NCI-H1436 treated with DMSO at 0.1 percent for 48 hours (cell line): ENCODE data around the gene COPS7B.
A peak's percentile ranks its signal among the peaks of the same experiment; 100 is the strongest.
"Not testable (repeated sequence)": the region's sequence is repeated elsewhere in the genome, so short reads cannot be mapped to it uniquely, and the experiment has no call there.

ENCODE experiments used
- DNase-seq: peaks from one replicate; lab custom pipeline; 2025; lab: John Stamatoyannopoulos, UW

Gene COPS7B

GRCh38 chr2:231786177-231786916 lies at the start of gene COPS7B:
TSS of gene COPS7B (plus strand) at chr2:231786445. CDS start at chr2:231788571, 2,126 bp downstream.
- peak; percentile 20 for DNase-seq

- DNase-seq, result no peak
Measured at GRCh38 chr2:231737761-231738160, 48.5 kb upstream of the COPS7B start.

GRCh38 chr2:231743376-231744116 lies 42.7 kb upstream of the COPS7B start:
- no peak for DNase-seq

- DNase-seq, result no peak
Measured at GRCh38 chr2:231745303-231746038, 40.8 kb upstream of the COPS7B start.

GRCh38 chr2:231748153-231748896 lies 37.9 kb upstream of the COPS7B start:
- not testable (repeated sequence) for DNase-seq

GRCh38 chr2:231749016-231749415 lies 37.2 kb upstream of the COPS7B start:
- DNase-seq, result not testable (repeated sequence)

GRCh38 chr2:231751042-231751815 lies 35.0 kb upstream of the COPS7B start:
- no peak for DNase-seq

- no peak for DNase-seq
Measured at GRCh38 chr2:231752061-231752460, 34.2 kb upstream of the COPS7B start.

- DNase-seq, result no peak
Measured at GRCh38 chr2:231761735-231762134, 24.5 kb upstream of the COPS7B start.

- no peak for DNase-seq
Measured at GRCh38 chr2:231764124-231764523, 22.1 kb upstream of the COPS7B start.

- no peak for DNase-seq
Measured at GRCh38 chr2:231764760-231765159, 21.5 kb upstream of the COPS7B start.

- DNase-seq, result no peak
Measured at GRCh38 chr2:231765496-231765929, 20.7 kb upstream of the COPS7B start.

- no peak for DNase-seq
Measured at GRCh38 chr2:231769170-231770136, 16.8 kb upstream of the COPS7B start.

- no peak for DNase-seq
Measured at GRCh38 chr2:231780123-231780908, 5.9 kb upstream of the COPS7B start.

GRCh38 chr2:231780909-231781797 lies 5.1 kb upstream of the COPS7B start, which contains the start of gene PDE6D:
TSS of gene PDE6D (minus strand) at chr2:231781282. CDS start at chr2:231781114, 168 bp downstream.
- peak; percentile 80 for DNase-seq

- DNase-seq, result no peak
Measured at GRCh38 chr2:231781798-231782726, 4.2 kb upstream of the COPS7B start.

- DNase-seq, result no peak
Measured at GRCh38 chr2:231785413-231785812, 832 bp upstream of the COPS7B start.
